ENCODE results near the gene ZNF444.
A peak's percentile ranks its signal among the peaks of the same experiment; 100 is the strongest.
"Not testable (repeated sequence)": the region's sequence is repeated elsewhere in the genome, so short reads cannot be mapped to it uniquely, and the experiment has no call there.

ZNF444 gene

GRCh38 chr19:56140583-56141416, at the start of gene ZNF444:
Gene ZNF444 (plus strand): TSS chr19:56141287. CDS start chr19:56146912, 5,625 bp downstream.
- peak; percentile 99 for DNase-seq

GRCh38 chr19:56091751-56092546, 49.1 kb upstream of the ZNF444 start:
- no peak for DNase-seq

DNA sequence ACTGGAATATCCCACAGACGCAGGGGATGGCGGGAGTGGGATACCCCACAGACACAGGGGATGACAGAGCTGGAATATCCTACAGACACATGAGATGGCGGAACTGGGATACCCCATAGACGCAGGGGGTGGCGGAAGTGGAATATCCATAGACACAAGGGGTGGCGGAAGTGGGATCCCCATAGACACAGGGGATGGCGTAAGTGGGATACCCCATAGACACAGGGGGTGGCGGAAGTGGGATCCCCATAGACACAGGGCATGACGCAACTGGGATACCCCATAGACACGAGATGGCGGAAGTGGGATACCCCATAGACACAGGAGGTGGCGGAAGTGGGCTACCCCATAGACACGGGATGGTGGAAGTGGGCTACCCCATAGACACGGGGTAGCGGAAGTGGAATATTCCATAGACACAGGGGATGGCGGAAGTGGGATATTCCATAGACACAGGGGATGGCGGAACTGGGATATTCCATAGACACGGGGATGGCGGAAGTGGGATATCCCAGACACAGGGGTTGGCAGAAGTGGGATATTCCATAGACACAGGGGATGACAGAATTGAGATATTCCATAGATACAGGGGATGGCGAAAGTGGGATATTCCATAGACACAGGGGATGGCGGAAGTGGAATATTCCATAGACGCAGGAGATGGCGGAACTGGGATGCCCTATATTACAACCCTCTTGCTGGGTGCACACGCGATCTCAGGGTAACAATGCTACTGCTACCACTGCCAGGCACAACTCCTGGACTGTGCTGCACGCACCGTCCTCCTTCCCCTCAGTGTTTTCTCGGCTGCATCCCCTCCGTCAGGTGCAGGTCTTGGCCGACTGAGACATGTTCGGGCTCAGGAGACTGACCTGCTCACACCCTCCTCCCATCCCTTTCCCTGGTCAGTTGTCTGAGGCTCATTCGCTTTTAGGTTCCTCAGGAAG, 48.1 kb upstream of the ZNF444 start:
- no peak for DNase-seq

DNA sequence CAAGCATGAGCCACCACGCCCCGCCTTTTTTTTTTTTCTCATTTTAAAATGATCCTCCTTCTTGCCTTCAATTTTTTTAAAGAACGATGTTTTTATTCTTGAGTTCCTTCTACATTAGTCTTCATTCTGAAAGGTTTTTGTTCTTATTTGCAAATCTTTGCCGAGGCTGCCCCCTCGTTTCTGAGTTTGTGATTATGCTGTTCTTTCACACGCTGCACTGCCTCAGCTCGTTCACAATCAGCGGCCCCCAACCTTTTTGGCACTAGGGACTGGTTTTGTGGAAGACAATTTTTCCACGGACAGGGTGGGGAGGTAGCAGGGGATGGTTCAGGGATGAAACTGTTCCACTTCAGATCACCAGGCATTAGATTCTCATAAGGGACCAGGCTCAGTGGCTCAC, 46.6 kb upstream of the ZNF444 start:
- DNase-seq = no peak

GRCh38 chr19:56096665-56097064, 44.4 kb upstream of the ZNF444 start:
- no peak for DNase-seq

- DNase-seq = no peak
These were observed 43.8 kb upstream of the ZNF444 start for GRCh38 chr19:56097306-56097705.

DNA sequence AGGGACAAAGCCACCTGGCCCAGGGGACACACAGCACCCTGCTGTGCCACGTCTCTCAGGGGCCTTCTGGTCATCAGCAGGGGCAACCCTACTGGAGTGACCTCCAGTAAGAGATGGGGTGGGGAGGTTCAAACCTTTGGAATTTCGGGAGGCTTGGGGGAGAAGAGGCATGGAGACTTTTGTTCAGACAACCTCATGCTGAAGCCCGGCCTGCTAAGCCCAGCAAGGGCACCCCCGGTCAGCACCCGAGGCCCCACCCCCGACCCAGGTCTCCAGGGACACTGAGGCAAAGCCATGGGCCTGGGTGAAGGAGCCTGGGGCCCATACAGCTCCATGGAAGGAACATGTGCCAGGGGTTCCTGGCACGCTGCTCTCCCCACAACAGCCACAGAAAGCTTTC, 43.3 kb upstream of the ZNF444 start:
- DNase-seq = no peak

DNA sequence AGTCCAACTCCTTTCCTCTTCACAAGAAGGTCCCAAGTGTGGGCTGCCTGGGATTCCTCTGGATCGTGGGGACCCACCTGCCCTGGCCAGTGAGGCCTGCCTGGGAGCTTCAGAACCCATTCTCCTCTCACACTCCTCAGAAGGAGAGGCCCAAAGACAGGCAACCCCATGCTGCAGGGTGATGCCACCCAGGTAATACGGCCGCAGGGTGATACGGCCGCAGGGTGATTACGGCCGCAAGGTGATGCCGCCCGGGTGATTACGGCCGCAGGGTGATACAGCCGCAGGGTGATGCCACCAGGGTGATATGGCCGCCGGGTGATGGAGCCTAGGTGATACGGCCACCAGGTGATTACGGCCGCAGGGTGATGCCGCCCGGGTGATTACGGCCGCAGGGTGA, 42.9 kb upstream of the ZNF444 start:
- DNase-seq = not testable (repeated sequence)

- no peak for DNase-seq
These were observed 42.1 kb upstream of the ZNF444 start for GRCh38 chr19:56098731-56099568.

- no peak for DNase-seq
These were observed 41.2 kb upstream of the ZNF444 start for GRCh38 chr19:56099638-56100539.

DNA sequence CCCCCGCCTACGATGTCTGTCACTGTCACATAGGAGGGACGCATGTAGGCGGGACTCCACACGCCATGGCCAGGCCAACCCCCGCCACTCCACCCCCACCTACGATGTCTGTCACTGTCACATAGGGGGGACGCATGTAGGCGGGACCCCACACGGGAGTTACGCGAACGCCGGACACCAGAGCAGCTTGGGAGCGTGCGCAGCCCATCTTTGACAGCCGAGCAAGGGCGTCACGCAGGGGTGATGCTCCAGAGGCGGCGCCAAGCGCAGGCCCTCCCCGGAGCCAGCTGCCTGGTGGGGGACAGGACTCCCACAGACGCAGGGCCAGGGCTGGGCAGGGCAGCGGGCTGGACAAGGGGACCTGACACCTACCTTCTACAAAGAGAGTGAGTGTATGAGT, 40.0 kb upstream of the ZNF444 start:
- no peak for DNase-seq

DNA sequence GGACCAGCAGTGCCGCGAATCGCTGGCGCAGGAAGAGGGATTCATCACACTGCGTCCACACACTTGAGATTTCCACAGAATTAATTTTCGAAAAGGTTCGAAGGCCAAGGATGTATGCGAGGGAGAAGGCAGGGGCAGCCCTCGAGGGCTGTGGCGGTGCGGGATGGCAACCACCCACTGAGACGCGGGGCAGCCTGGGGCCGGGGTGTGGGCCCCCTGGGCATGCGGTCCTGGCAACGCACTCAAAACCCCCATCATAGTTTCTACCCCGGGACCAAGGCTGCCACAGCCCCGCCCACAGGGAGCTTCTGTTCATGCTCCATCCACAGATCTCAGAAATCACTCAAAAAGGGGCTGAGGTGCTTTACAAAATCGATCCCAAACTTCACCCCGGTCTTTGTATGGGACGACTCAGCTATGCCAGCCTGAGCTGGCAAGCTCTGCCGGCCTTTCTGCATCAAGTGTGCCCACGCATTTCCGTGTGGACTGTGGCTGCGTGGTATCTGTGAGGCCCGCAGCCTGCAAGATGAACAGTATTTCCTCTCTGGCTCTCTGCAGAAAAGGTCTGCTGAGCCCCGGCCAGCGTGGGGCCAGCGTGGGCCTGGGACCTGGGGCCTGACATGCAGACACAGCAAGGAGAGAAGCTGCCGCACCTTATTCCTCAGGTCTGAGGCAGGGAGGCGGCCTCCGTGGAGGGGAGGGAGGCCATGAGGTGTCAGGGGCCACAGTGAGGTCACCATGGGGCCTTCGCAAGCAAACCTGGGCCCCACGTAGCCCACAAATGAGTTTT, 39.1 kb upstream of the ZNF444 start:
- no peak for DNase-seq

DNA sequence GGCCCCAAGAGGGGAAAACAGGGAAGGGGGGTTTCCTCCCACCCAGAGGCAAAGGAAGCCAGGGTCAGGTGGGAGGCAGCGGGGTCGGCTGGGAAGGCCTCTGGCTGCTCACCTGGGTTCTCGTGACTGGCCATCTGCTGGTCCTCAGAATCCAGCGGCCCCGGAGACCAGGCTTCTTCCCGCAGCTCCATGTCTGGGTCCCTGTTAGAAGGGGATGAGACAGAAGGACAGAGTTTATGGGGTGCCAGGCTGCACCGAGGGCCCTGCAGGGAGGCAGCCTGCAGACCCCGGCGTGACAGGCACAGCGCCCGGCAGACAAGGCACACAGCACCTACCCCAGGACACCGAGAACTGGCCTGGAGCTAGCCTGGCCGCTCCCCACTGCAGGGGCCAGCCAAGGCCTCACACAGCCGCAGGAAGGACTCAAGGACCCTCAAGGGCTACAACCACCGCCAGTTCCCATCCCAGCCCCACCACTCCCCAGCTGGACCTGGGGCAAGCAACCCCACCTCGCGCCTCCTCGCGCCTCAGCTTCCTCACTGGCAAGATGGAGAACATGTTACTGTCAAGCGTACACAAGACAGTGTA, 38.0 kb upstream of the ZNF444 start:
- DNase-seq = no peak

GRCh38 chr19:56104423-56104822, 36.7 kb upstream of the ZNF444 start:
- no peak for DNase-seq

GRCh38 chr19:56105090-56105701, 35.9 kb upstream of the ZNF444 start:
- DNase-seq = no peak

- not testable (repeated sequence) for DNase-seq
These were observed 35.2 kb upstream of the ZNF444 start for GRCh38 chr19:56105831-56106396.

DNA sequence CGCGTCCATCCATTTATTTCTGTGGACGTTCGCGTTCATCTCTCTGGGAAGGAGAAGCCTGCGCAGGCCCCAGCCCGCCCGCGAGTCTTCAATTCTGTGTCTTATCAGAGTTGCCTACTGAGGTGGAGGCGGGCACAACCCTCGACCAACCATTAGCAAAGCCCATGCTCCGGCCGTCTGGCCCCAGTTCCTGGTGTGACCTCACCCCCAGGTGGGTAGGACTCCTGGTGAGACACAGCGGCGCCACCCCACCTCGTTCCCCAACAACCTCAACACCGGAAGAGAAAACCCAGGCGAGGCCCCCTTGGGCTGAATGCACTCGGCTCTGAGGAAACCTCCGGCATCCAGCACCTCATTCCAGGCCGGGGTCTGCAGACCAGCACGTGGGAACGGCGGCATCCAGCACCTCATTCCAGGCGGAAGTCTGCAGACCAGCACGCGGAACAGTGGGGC, 34.7 kb upstream of the ZNF444 start:
- no peak for DNase-seq

GRCh38 chr19:56106993-56107392, 34.1 kb upstream of the ZNF444 start:
- DNase-seq = no peak
